Fibroblast of skin of scalp (primary cell): ENCODE results near the gene METTL16.

ENCODE experiments used
- DNase-seq: peaks from one replicate; pipeline ENCODE4 v3.0.0-alpha.2; 2013

Gene METTL16

GRCh38 chr17:2412561-2413021 is 99.1 kb downstream of the METTL16 start:
- DNase-seq: peak; percentile 67

- DNase-seq: no peak
Measured at GRCh38 chr17:2410951-2411350, 100.7 kb downstream of the METTL16 start.

GRCh38 chr17:2406903-2407790 is 104.5 kb downstream of the METTL16 start:
- peak; percentile 86 for DNase-seq

GRCh38 chr17:2406271-2406902 is 105.3 kb downstream of the METTL16 start:
- DNase-seq: no peak

DNA sequence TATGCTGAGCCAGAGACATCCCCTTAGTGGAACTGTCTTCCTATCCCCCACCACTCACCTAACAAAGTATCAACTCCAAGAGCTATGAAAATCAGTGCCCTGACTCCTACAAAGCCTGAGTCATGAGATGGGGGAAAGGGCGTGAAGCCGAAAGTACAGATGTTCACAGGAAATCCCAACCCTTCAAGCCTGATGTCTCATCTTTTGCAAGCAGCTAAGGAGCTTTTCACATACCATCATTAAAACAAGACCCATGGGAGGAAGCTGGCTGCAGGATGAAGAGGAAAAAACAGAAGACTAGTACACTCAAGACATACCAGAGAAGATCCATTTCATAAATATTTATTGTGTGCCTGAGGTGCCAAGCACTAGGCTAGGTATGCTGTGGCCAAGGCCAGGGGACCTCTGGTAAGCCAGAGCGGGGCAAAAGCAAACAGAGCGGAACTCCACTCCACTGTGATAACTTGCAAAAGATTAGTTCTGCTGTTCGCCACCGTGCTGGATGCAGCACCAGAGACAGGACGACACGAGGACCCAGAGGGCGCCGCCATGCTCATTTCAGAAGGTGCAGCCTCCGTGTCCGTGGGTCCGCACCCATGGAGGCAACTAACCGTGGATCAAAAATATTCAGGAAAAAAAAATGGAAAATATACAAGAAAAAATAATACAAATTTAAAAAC is 106.3 kb downstream of the METTL16 start:
- peak; percentile 90 for DNase-seq

- no peak for DNase-seq
Measured at GRCh38 chr17:2403044-2403443, 108.6 kb downstream of the METTL16 start.

DNA sequence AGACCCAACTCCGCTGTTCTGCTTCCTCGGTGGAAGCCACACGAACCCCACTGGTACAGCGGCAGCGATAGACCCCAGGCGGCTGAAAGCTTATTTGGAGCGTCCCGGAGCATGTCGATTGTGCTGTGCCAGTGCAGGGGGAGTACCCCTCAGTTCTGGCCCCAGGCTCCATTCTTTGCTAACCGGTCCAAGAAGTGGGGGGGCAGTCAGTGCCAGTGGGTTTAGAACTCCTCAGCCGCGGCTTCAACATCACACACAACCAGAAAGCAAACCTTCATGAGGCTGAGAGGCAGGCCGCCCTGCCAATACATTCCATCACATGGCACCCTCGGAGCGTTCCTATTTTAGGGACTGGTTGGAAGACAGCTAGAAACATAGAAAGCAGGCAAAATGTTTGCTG is 109.1 kb downstream of the METTL16 start:
- DNase-seq: no peak

GRCh38 chr17:2401426-2402221 is 110.1 kb downstream of the METTL16 start:
- peak; percentile 100 for DNase-seq

DNA sequence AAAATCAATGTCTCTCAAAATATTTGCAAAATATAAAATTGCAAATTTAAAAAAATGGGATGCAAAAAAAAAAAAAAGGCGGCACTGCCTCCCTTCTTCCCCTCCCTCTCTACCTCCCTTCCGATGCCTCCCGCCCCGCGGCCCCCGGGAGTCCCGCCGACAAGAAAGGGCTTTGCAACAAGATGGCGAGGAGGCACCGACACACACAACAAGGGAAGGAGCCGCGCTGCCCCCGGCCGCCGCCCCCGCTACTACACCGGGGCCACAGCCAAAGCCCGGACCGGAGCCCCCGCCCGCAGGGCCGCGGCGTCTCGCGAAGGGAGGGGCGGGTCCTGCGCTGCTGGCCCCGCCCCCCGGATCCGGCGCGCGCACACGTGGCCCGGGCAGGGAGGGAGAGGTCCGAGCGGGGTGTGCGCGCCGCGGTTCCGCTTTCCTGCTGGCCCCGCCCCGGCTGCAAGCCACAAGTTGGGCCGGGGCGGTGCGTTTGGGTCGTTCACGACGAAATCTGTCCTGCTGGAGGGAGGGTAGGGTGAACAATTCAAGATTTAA is 110.7 kb downstream of the METTL16 start, which contains the start of gene MNT:
Gene MNT (minus strand): TSS at position 184 of the 549 bp plus-strand sequence. CDS start 348 bp downstream, outside the sequence.
- DNase-seq: peak; percentile 97

- DNase-seq: peak; percentile 41
Measured at GRCh38 chr17:2400474-2400866, 111.2 kb downstream of the METTL16 start.

- peak; percentile 96 for DNase-seq
Measured at GRCh38 chr17:2399572-2400473, 111.9 kb downstream of the METTL16 start.

DNA sequence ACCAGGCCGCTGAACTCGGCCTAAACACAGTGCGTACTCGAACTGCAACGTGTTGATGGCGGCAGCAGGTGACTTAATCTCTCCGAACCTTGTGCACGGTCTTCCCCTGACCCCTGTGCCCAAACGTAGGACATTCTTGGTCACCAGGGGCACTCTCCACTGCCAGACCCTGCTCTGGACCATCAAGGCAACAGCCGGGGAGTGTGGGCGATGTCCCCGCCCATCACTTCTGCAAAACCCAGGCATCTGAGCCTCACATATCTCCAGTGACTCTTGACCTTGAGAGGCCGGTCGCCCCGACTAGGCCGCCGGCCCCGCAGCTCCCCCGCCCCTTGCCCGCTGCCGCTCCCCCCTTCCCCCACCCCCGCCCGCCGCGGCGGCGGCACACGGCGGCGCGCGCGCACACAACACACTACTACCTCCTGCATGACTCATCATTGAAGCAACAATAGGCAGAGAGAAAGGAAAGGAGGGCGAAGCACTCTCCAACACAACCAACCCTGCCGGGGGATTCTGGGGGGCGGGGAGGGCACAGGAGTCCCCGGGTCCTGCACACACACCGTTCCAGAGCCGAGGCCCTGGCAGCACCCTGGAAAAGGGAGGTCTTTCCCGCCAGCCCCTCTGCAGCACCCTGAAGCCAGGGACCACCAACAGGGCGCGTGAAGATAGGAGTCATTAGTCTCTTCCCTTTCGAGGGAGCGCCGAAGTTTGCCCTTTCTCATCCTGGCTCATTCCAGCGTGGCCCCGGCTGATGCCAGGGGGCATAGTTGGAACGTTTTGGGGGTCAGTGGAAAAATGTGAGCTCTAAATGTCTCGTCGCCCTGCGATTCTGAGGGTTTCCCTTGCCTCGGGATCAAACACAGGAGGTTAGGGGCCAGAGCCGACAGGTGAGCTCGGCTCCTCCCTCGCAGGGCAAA is 112.8 kb downstream of the METTL16 start:
- peak; percentile 76 for DNase-seq

DNA sequence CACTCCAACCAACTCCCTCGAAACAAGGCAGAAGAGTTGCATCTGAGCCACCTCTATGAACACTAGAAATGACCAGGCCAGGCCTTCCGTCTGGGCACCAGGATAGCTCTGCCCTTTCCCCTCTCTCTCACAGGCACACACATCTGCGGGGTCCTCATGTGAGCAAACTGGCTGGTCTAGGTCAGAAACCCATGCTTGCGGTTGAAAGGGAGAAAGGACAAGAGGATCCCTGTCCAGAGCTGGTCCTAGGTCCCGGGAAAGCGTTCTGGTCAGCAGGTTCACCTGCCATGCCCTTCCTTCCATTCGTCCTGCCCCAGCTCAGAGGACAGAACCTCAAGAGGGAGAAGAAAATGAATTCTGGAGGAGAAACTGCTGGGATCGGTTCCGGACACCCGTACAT is 113.5 kb downstream of the METTL16 start:
- DNase-seq: no peak

DNA sequence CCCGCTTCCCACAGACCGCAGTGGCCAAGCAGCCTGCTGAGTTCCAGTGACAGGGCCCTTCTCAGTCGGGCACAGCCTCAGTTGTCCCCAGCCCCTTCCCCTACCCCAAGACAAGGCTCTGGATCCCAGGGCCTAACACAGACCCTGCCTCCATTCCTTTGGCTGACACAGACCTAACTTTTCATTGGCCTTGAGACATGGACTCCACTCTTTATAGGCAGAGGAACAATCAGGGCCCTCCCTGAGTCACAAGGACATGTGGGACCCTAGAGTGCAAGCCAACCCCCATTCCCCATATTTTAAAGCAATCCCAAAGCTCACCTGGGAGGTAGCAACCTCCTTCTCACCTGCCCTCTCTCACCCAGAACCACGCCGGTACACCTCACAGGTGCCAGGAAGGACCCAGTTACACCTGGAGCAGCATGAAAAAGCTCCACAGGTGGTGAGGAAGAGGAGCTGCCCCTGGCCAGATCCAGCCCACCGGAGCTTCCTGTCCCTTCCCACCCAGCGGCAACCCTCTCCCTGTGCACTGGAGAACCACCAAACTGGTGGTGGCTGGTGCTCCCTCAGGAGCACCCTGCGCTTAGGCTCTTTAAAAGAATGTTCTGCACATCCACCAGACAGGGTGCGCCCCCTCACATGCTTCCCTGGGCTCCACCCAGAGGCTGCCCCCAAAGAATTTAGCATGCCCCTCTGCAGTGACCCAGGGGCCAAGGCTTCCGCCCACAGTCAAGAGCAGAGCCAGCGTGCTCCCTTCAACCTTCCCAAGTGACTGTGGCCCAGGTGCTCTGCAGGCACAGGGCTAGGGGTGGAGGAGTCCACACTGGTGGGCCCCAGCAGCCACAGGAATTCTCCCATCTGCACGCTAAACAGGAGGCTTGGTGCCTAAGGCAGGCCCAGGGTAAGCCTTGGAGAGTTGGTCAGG is 114.2 kb downstream of the METTL16 start:
- no peak for DNase-seq

- DNase-seq: peak; percentile 98
Measured at GRCh38 chr17:2396568-2397246, 115.0 kb downstream of the METTL16 start.

DNA sequence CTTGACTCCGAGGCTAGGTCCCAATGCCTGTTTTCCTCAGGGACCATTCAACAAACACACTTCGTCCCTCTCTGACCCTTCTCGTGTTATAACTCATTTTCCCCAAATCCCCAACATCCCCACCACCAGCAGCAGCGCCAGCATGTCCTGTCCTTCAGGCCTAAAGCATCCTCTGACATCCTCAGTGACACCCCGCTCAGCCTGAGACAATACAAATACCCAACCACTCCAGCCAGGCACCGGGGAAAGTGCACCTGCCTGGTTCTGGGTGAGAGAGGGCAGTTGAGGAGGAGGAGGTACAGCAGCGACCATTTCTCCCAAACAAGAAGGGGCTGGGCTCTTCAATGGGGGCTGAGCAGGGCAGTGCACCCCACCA is 115.5 kb downstream of the METTL16 start:
- DNase-seq: no peak

- DNase-seq: peak; percentile 38
Measured at GRCh38 chr17:2395258-2396181, 116.2 kb downstream of the METTL16 start.
